Measurements from ENCODE around the gene TBX1.

- TF ChIP-seq CTCF (IDR thresholded peaks at IDR 0.05; ENCODE audit: borderline replicate concordance, extremely low read depth, low read length, poor library complexity, severe bottlenecking) = no peak
- TF ChIP-seq EZH2 (IDR thresholded peaks at IDR 0.05; ENCODE audit: borderline replicate concordance, low read depth, low read length, severe bottlenecking) = no peak
Measured at GRCh38 chr22:19791243-19791642, 30.7 kb downstream of the TBX1 start.

Measured in DND-41 (cell line).